Kidney glomerular epithelial cell (primary cell): ENCODE measurements around the gene SMURF2.
"Not testable (repeated sequence)": the region's sequence is repeated elsewhere in the genome, so short reads cannot be mapped to it uniquely, and the experiment has no call there.

Experiments
- DNase-seq: peaks from one replicate; lab custom pipeline; 2025; lab: John Stamatoyannopoulos, UW

The SMURF2 gene

GRCh38 chr17:64661976-64662773 lies at the start of gene SMURF2:
TSS of gene SMURF2 (minus strand) at chr17:64662307. CDS start at chr17:64661880, 427 bp downstream.
- DNase-seq = peak; percentile 58

- no peak for DNase-seq
Measured at GRCh38 chr17:64709481-64709880, 47.4 kb upstream of the SMURF2 start.

- DNase-seq = peak; percentile 93
Measured at GRCh38 chr17:64707050-64707591, 45.0 kb upstream of the SMURF2 start.

- peak; percentile 75 for DNase-seq
Measured at GRCh38 chr17:64706224-64707049, 44.3 kb upstream of the SMURF2 start.

GRCh38 chr17:64702815-64703214 lies 40.7 kb upstream of the SMURF2 start:
- DNase-seq = no peak

- no peak for DNase-seq
Measured at GRCh38 chr17:64698725-64699124, 36.6 kb upstream of the SMURF2 start.

- no peak for DNase-seq
Measured at GRCh38 chr17:64694207-64694606, 32.1 kb upstream of the SMURF2 start.

- no peak for DNase-seq
Measured at GRCh38 chr17:64692187-64692586, 30.1 kb upstream of the SMURF2 start.

- DNase-seq = no peak
Measured at GRCh38 chr17:64689106-64689505, 27.0 kb upstream of the SMURF2 start.

GRCh38 chr17:64688481-64688880 lies 26.4 kb upstream of the SMURF2 start:
- no peak for DNase-seq

GRCh38 chr17:64687961-64688360 lies 25.9 kb upstream of the SMURF2 start:
- DNase-seq = no peak

- DNase-seq = no peak
Measured at GRCh38 chr17:64687376-64687775, 25.3 kb upstream of the SMURF2 start.

GRCh38 chr17:64686705-64687104 lies 24.6 kb upstream of the SMURF2 start:
- DNase-seq = no peak

GRCh38 chr17:64685705-64686104 lies 23.6 kb upstream of the SMURF2 start:
- DNase-seq = no peak

- DNase-seq = no peak
Measured at GRCh38 chr17:64683796-64684195, 21.7 kb upstream of the SMURF2 start.

GRCh38 chr17:64682261-64683181 lies 20.4 kb upstream of the SMURF2 start:
- DNase-seq = peak; percentile 79

- peak; percentile 98 for DNase-seq
Measured at GRCh38 chr17:64679710-64680216, 17.7 kb upstream of the SMURF2 start.

- DNase-seq = no peak
Measured at GRCh38 chr17:64676763-64677162, 14.7 kb upstream of the SMURF2 start.

GRCh38 chr17:64670843-64671590 lies 8.9 kb upstream of the SMURF2 start:
- not testable (repeated sequence) for DNase-seq

GRCh38 chr17:64667807-64668721 lies 6.0 kb upstream of the SMURF2 start:
- DNase-seq = not testable (repeated sequence)
